NCI-H524 treated with DMSO at 0.1 percent for 48 hours (cell line): ENCODE results near the gene POLR2F.
"Not testable (repeated sequence)": the region's sequence is repeated elsewhere in the genome, so short reads cannot be mapped to it uniquely, and the experiment has no call there.

Experiments
- DNase-seq: peaks from one replicate; lab custom pipeline; 2025; lab: John Stamatoyannopoulos, UW

POLR2F gene

GRCh38 chr22:37925330-37925729, 28.2 kb upstream of the POLR2F start:
- no peak for DNase-seq

DNA sequence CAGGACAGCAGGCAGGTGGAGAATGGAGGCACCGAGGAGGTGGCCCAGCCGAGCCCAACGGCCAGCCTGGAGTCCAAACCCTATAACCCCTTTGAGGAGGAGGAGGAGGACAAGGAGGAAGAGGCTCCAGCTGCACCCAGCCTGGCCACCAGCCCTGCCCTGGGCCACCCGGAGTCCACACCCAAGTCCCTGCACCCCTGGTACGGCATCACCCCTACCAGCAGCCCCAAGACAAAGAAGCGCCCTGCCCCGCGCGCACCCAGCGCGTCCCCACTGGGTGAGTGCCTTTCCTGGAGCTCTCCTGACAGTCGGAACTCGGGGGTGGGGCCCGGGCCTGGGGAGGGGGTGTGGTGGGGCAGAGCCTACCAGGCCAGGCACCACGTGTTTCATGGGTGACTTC, 27.7 kb upstream of the POLR2F start:
- DNase-seq: no peak

DNA sequence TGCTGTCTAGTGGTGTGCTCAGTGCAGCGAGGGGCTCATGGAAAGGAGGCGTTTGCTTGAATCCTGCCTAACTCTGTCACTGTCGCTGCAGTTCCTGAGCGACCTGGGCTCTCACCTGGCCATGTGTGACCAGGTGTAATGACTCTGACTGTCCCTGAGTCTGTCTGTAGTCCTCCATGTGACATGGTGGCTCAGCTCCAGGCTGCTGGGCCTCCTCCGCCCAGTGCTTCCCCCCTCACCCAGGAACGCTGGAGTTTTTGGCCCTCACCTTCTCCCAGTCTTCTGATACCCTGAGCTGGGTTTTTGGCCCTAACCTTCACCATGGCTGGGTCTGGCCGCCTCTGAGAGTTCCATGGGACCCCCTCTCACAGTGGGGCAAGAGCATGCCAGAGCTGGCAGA, 27.1 kb upstream of the POLR2F start:
- DNase-seq: no peak

GRCh38 chr22:37926771-37927636, 26.5 kb upstream of the POLR2F start:
- DNase-seq: no peak

GRCh38 chr22:37927637-37927936, 25.9 kb upstream of the POLR2F start:
- DNase-seq: no peak

- DNase-seq: no peak
Observed at GRCh38 chr22:37929390-37929789, 24.1 kb upstream of the POLR2F start.

DNA sequence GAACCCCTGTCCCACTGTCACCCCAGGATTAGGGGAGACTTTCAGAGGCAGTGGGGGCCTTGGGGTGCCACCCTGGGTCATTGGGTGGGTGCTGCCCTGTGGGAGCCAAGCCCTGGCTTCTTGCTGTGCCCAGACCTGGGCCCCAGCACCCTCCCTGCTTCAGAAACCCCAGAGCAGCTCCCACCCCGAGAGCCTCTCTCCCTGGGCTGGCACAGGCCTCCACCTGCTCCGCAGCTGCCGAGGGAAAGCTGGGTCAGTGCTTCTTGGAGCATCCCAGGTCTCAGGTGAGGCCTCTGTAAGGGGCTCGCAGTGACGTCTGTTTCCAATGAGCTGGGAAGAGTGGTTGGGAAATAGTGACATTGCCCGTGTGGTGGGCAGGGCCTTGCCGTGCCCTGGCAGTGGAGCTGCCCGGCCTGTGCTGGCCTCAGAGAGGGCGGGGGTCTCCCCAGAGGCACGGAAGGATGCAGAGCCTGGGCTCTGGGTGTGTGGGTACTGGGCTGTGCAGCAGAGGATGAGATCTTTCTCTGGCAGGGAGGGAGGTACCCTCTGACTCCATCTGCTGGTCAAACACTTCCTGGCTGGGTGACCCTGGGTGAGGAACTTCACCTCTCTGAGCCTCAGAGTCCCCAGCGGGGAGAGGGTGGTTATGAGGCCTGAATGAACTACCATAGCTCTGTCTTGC, 23.1 kb upstream of the POLR2F start:
- DNase-seq: no peak

GRCh38 chr22:37930952-37931440, 22.5 kb upstream of the POLR2F start:
- DNase-seq: no peak

DNA sequence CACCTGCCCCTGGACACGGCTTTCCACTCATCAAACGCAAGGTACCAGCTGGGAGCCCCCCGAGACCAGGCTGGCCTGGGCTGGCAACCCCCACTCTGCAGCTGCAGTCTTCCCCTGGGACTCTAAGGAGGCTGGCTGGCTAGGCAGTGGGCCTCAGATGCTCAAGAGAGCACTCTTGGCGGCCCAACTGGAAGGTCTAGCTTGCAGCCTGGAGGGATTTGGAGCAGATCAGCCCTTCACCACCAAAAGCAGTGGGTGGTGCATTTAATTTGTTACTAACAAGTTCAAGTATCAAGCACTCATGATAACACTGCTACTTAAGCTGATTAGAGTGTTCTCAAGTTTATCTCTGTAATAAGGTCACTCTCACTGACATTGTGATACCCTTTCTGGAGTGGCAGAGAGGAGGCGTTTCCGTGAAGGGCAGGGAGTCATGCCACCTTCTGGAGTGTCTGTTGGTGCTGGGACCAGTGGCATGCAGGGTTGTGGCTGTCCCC, 21.6 kb upstream of the POLR2F start:
- DNase-seq: peak; percentile 48

DNA sequence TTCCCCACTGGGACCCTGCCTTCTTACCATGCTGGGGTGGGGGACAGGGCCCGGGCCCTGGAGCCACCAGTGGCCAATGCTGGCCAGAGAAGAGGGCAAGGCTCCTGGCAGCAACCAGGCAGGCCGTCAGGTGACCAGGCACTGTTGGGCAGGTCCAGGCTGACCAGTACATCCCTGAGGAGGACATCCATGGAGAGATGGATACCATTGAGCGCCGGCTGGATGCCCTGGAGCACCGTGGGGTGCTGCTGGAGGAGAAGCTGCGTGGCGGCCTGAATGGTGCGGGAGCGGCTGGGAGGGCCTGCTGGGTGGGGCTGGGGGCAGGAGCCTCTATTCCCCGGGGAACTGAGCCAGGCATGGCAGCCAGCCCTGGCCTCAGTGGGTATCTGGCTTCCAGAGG, 21.1 kb upstream of the POLR2F start:
- DNase-seq: no peak

- no peak for DNase-seq
Observed at GRCh38 chr22:37932821-37933578, 20.5 kb upstream of the POLR2F start.

- DNase-seq: peak; percentile 34
Observed at GRCh38 chr22:37933711-37934376, 19.7 kb upstream of the POLR2F start.

DNA sequence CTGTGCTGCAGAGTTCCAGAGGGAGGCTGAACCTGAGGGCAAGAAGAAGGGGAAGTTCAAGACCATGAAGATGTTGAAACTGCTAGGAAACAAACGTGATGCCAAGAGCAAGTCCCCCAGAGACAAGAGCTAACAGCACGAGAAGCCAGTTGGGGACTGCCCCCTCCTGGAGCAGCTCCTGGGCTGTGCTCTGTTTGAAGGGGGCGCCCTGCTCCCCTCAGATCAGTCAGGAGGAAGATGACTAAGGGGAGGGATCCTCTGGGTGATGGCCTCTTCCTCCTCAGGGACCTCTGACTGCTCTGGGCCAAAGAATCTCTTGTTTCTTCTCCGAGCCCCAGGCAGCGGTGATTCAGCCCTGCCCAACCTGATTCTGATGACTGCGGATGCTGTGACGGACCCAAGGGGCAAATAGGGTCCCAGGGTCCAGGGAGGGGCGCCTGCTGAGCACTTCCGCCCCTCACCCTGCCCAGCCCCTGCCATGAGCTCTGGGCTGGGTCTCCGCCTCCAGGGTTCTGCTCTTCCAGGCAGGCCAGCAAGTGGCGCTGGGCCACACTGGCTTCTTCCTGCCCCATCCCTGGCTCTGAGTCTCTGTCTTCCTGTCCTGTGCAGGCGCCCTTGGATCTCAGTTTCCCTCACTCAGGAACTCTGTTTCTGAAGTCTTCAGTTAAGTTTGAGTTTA, 12.7 kb upstream of the POLR2F start:
- DNase-seq: no peak

- no peak for DNase-seq
Observed at GRCh38 chr22:37942133-37942532, 11.4 kb upstream of the POLR2F start.

DNA sequence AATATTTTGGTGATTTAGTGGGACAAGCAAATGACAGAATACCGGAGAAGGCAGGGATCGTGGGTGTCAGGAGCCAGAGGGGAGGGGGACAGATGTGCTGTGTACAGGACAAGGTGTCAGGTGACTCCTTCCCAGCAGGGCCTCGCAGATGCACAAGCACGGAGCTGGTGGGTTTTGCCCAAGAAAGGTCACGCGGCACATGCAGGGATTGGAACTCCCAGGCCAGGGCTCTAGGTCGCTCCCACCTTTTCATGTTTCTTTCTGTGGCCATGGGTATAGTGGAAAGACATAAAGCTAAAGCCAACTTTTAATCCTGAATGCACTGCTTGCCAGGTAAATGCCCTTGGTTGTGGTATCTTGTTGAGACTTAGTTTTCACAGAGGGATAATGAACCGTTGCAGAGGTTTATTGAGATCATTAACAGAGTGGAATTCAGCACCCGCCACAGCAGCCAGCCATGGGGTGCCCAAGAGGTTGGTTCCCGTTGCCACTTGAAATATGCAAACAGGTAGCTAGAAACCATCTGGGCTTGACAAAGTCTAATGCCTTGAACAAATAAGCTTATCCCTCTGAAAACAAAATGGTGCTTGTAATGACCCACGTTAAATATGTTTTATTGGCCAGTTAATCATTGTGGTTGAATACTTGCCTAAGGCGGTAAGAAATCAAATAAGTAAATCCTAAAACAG, 10.2 kb upstream of the POLR2F start:
- DNase-seq: no peak

- DNase-seq: no peak
Observed at GRCh38 chr22:37943825-37944198, 9.7 kb upstream of the POLR2F start.

DNA sequence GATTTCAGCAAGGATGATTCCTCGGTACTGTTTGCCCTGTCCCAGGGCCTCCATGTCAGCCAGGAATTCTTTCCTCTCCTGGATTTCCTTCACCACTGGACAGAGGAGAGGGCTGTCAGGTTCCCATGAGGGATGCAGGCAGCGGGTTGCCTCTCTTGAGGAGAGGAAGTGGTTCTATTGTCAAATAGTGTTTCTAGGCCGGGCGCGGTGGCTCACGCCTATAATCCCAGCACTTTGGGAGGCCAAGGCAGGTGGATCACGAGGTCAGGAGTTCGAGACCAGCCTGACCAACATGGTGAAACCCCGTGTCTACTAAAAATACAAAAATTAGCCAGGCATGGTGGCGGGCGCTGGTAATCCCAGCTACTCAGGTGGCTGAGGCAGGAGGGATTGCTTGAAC, 9.1 kb upstream of the POLR2F start:
- not testable (repeated sequence) for DNase-seq

DNA sequence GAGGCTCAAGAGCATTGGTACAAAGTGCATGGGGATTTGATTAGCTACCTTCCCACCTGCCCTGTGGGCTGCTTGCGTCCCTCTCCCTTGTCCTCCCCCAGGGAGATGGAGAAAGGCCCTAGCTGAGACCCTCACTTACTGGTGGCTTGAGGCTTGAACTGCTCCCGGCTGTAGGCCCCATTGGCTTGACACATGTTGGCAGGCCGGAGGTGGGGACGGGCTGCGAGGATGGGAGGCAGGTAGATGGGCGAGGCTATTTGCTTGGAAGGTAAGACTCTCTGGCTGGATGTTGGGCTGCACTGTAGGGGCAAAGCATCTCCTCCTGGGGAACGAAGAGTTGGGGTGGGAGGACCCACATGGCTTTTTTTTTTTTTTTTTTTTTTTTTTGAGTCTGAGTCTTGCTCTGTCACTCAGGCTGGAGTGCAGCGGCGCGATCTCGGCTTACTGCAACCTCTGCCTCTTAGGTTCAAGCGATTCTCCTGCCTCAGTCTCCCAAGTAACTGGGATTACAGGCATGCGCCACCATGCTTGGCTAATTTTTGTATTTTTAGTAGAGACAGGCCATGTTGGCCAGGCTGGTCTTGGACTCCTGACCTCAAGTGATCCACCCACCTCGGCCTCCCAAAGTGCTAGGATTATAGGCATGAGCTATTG, 6.2 kb upstream of the POLR2F start:
- DNase-seq: not testable (repeated sequence)

- DNase-seq: no peak
Observed at GRCh38 chr22:37951305-37951704, 2.2 kb upstream of the POLR2F start.

GRCh38 chr22:37952629-37953028, 870 bp upstream of the POLR2F start:
- not testable (repeated sequence) for DNase-seq
